ENCODE results near the gene ZNF23.

The ZNF23 gene

DNA sequence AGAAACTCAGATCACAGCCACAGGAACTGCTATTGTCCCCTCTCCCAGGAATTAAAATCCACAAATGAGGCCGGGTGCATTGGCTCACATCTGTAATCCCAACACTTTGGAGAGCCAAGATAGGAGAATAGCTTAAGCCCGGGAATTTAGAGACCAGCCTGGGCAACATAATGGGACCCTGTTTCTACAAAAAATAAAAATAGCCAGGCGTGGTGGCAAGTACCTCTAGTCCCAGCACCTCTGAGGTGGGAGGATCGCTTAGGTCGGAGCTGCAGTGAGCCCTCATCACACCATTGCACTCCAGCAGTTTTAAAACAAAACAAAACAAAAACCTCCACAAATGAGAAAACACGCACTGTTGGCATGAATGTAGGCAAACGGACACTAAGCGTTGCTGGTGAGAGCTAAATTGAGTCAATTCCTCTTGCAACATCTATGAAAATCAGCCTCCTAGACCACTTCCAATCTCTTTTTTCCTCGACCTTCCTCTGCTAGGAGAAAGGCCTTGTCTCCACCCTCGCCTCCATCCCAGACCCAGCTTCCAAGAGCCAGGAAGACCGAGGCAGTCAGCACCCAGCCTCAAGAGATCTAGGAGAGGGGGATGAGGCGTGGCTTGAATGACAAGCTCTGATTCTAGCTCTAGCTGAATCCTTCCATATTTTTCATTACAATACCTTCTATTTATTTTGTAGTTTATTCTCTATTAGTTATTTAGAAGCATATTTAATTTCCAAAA lies 35.0 kb downstream of the ZNF23 start:
- no peak for DNase-seq (ENCODE audit: low read depth in 4 of 4, low spot score in 1 of 4)

DNA sequence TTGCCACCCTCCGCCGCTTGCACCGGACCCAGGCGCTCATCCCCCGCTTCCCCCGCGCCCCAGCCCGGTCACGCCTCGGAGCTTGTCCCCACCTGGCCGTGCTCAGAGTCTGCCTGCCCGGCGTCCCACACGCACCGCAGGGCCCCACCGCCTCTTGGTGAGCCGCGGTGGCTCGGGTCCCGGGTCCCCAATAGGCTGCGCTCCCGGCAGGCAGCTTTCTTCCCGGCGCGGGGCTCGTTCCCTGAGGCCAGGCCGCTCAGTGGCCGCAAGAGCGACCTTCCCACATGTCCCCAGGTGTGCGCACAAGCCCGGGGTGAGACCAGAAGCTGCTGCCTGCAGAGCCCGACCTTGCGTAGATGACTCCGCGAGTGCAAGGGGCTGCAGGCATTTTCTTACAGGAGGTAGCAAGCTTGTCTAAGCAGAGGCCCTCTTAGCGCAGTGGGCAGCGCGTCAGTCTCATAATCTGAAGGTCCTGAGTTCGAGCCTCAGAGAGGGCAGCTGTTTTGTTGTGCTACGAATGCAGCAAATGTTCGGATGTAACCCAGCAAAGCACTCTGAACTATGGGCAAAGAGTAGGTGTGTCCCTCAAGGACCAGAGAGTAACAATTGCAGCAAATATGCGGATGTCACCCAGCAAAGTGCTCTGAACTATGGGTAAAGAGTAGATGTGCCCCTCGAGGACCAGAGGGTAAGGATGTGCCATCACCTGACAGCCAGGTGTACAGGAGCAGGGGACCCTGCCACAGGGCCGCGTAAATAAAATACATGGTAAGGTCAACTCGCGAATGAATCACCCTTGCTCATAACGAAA lies 35.8 kb downstream of the ZNF23 start:
- DNase-seq (ENCODE audit: low read depth in 4 of 4, low spot score in 1 of 4): peak in 1 of 4 experiments; percentile 28

GRCh38 chr16:71425746-71426068 lies 36.3 kb downstream of the ZNF23 start:
- DNase-seq (ENCODE audit: low read depth in 4 of 4, low spot score in 1 of 4): no peak

DNA sequence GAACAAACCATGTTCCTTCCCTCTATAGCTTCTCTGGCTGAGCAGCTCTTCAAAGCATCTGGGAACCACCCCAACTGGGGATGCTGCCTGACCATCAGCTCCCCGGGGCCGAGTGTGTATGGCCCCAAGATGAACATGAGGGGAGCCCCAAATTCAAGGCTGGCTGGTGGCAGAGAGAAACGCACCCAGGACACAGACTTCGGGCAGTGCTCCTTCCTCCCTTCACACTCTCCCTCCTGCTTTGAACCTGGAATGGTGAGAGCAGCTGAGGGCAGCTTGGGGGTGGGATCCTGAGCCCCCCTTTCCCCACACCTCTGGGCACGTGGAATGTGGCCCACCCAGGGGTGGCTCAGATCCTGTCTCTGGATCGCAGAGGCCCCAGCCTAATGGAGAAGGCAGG lies 37.4 kb downstream of the ZNF23 start:
- no peak for DNase-seq (ENCODE audit: low read depth in 4 of 4, low spot score in 1 of 4)

DNA sequence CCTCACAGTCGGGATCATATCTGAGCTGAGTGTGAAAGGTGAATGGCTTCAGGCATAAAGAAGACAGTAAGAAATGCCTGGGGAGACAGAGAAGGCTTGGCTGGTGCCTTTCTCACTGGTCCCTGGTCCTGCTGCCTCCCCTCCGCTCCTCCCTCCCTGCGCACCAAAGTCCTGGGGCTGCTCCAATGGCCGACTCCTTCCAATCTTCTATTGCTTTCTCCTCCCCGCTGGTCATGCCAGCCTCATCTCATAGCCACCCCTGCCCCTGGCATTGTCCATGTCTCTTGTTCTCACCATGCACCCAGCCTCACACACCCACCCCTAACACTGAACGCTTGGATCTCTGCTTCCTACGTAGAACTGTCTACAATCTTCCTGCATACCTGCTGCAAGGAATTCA lies 38.2 kb downstream of the ZNF23 start:
- DNase-seq (ENCODE audit: low read depth in 4 of 4, low spot score in 1 of 4): no peak

- no peak for DNase-seq (ENCODE audit: low read depth in 4 of 4, low spot score in 1 of 4)
Measured at GRCh38 chr16:71423016-71423415, 39.0 kb downstream of the ZNF23 start.

DNA sequence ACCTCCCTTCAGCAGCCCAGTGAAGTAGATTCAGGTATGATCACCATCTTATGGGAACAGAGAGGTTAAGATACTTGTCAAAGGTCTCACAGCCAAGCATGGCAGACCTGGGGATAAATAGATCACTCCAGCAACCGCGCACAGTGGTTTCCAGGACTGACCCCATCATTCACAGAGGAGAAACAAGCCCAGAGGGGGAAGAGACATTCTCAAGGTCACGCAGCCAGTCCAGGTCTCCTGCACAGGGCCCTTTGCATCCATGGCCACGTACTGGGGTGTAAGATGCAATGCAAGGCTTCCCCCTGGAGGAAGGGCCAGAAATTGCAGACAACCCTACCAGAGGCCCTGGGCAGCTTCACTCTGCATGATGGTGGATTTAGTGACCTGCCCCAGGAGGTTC lies 40.1 kb downstream of the ZNF23 start:
- no peak for DNase-seq (ENCODE audit: low read depth in 4 of 4, low spot score in 1 of 4)

DNA sequence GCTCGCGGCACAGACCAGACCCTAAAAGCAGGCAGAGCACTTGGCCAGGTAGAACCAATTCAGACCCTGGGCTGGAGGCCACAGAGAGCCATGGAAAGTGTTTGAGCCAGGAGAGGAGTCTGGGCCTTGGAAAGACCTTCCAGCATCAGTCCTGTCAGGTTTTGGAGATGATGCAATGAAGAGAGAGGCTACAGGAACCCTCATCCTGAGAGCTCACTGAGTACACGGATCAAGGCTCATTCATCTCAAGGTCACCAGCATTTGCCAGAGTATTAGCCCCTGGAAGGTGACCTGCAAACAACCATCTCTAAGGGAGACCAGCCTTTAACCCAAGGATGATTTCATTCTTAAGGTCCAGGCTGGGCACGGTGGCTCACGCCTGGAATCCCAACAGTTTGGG lies 48.0 kb downstream of the ZNF23 start:
- DNase-seq (ENCODE audit: low read depth in 4 of 4, low spot score in 1 of 4): no peak

DNA sequence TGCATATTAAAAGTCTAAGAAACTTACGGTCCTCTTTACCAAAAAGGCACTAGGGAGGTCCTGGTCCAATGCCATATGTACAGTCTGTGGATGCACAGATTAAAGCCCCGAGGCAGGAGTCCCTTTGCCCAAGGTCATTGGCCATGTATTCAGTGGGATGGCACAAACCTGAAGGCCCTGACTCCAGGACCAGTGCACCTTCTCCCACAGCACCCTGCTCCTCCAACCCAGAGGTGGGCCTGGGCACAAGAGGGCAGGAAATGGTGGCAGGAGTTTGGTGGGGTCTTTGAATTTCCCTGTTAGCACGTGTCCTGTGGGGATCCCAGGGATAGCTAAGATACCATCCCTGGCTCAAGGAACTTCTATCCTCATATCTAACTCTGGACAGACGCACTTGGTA lies 48.7 kb downstream of the ZNF23 start:
- no peak for DNase-seq (ENCODE audit: low read depth in 4 of 4, low spot score in 1 of 4)

DNA sequence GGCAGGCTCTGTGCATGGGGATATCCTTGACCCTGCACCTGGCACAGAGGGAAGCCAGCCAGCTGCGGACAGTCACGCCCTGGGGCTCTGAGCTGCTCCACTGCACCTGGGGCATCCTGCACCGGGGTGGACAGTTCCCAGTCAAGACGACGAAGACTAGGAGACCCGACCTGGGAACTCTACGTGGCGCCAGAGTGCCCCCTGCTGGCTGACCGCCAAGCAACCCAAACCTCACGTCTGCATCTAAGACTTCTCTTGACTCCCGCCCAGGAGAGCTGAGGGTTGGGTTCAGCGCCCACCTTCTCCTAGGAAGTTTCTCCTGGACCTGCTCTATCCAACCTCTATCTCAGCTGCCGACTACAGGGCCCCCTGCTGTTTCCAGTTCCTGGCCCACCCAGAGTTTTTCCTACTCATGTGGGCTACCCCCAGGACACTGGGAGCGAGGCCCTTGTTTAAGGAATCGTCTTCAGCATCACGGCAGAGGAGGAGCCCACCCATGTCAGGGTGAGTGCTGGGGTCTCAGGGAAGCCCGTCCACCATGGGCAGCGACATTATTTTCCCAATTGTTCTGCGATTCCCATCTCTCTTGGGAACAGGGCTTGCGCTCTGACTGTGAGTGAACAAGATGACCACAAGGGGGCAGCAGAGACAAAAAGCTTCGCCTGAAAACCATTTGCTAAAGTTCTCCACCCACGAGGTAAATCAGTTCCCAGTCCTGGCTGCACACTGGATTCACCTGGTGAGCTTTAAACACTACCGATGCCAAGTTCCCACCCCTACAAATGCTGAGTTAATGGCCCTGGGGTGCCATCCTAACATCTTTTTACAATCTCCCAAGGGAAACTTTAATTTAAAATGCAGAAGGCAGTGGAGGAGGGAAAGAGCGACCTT lies 49.5 kb downstream of the ZNF23 start:
- peak; percentile 44 to 57 (median 52) for DNase-seq (ENCODE audit: low read depth in 4 of 4, low spot score in 1 of 4)

DNA sequence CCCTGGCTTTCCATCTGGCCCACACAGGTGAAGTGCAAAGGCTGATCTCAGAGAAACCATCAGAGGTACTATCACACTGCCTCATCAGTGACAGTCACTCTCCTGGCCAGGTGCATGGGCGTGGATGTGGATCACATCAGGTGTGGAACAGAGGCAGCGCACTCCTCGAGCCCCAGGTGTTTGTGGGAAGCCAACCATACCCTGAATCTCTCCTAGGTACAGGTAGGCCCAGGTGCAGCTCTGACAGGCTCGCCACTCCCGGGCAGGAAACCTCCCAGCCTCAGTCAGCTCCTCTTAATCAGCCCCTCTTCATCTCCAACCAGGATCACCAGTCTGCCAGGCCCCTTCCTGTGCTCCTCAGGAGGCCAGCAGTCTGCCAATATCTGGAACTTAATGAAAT lies 51.9 kb downstream of the ZNF23 start:
- DNase-seq (ENCODE audit: low read depth in 4 of 4, low spot score in 1 of 4): no peak

DNA sequence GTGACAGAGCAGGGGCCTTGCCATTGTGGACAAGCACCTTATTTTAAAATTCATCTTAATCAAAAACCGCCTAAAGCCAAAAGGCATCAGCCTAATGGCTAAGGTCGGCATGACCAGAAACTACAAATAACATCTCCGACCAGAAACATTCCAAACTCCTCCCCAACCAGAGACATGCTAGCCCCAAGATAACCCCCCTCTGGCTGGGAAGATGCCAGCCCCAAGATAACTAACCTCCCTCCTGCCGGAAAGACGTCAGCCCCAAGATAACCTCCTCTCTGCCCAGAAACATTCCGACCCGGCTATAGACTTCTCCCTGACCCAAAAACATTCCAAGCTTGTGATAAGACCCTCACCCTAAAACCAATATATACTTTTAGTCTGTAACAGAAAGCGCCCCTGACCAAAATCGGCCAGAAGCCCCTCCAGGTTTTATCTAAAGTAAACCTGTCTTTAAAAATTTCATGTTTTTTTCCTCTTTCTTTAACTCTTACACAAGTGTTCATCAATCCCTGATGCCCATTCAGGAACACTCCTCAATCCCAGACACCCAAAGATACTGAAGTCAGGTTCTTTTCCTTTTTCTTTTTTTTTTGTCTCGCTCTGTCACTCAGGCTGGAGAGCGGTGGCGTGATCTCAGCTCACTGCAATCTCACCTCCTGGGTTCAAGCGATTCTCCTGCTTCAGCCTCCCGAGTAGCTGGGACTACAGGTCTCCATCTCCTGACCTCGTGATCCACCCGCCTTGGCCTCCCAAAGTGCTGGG lies 52.9 kb downstream of the ZNF23 start:
- DNase-seq (ENCODE audit: low read depth in 4 of 4, low spot score in 1 of 4): no peak

- no peak for DNase-seq (ENCODE audit: low read depth in 4 of 4, low spot score in 1 of 4)
Measured at GRCh38 chr16:71408536-71408935, 53.5 kb downstream of the ZNF23 start.

- no peak for DNase-seq (ENCODE audit: low read depth in 4 of 4, low spot score in 1 of 4)
Measured at GRCh38 chr16:71407731-71408130, 54.3 kb downstream of the ZNF23 start.

GRCh38 chr16:71406724-71407123 lies 55.3 kb downstream of the ZNF23 start:
- DNase-seq (ENCODE audit: low read depth in 4 of 4, low spot score in 1 of 4): no peak

DNA sequence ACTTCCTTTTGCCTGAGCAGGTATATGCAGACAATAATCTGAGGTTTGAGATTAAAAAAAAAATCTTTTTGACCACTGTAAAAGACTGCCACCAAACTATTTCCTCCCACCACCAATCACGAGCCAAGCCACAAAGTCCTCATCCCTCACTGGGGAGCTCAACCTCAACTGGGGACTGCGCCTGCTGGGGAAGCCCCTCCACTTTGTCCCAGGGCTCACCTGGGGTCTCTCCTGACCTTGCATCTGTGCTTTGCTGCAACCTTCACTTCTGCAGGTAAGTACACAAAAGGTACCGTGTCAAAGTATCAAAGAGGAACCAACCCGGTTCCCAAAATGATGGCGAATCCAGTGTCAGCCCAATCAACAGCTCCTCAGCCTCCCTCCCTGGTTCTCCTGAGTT lies 55.7 kb downstream of the ZNF23 start:
- DNase-seq (ENCODE audit: low read depth in 4 of 4, low spot score in 1 of 4): no peak

DNA sequence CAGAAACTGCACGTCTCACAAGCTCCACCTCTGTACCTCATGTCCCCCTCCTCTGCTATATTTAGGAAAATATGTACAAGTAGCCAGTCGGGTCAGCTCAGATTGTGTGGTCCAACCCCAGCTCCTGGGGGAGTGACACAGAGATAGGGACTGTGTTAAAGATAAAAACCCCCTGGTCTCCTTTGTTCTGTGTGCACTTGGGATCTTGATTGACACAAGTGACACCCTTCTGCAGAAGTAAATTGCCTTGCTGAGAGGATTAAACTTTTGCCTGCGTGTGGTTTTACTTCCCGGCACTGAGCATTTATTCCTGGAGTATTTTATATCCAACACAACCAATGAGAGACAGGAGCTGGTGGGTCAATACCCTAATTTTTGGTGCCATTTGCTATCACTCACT lies 57.7 kb downstream of the ZNF23 start:
- no peak for DNase-seq (ENCODE audit: low read depth in 4 of 4, low spot score in 1 of 4)

DNA sequence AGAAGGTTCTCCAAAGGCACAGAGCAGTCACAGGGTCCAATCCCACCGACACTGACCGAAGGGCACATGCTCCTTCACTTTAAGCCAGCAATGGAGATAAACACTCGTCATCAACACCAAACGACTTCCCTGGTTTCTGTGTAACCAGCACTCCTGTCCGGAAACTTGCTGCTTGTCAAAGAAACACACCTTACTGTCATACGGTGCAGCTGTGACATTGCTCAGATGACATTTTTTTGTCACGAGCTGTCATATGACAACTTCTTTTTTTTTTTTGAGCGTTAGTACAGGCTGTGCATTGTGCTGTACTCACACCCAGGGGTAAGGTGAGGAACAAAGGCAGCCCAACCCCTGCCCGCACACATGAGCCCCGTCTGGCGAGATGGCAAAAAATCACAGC lies 59.4 kb downstream of the ZNF23 start:
- no peak for DNase-seq (ENCODE audit: low read depth in 4 of 4, low spot score in 1 of 4)

GRCh38 chr16:71402007-71402406 lies 60.0 kb downstream of the ZNF23 start:
- no peak for DNase-seq (ENCODE audit: low read depth in 4 of 4, low spot score in 1 of 4)

DNA sequence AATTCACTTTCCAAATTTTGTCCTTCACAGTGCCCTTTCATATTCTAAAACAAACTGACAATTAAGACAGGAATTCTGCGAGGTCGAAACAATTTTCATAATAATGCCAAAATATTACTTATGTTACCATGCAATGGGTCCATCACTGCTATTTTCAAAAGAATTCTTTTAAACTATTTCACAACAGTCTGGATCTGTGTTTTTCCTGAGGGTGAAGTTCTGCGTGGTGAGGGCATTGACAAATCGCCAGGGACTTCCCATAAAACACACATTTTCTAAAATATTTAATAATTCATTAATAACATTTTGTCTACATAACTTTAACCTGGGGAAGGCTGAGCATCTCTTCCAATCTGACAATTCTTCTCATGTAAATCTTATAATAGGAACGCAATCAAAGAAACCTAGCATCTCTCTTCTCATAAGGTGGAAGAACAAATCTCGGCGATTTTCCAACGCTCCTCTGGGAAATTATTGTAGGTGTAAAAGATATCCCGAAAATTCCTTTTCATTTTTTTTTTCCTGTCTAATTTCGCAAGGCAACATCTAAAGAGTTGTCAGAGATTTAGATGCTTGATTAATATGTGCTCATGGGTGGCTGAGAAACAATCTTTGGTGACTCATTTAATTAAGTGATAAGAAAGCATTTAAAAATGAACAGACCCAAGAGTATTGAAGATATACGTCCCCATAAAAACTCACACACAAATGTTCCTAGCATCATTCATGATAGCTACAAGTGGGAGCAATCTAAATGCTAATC lies 62.1 kb downstream of the ZNF23 start:
- no peak for DNase-seq (ENCODE audit: low read depth in 4 of 4, low spot score in 1 of 4)

All from stimulated activated CD4-positive, alpha-beta T cell treated with anti-CD3 and anti-CD28 coated beads, Interleukin-1b, Interleukin-23, amount 100 ng/mL, for 24 hours (primary cell).